ENCODE results near the gene F10. TPM values are rescaled to one million over a fixed set of nuclear protein-coding genes. Genes with fewer than 3 reads are reported as not detected.

Gene F10
- total and polyA plus RNA-seq, 4 donors = 2.5 to 18.8 (median 7.7) TPM

GRCh38 chr13:113124211-113124970 is 1.8 kb downstream of the F10 start:
- WGBS, 2 donors = 95 to 96% methylated on average over 19 of the region's 19 CpGs
- peaks cover 0 to 2% (median 0%) of the 10 kb centered on the region in 4 donors for H3K9me3 ChIP-seq (ENCODE audit: control insufficient read depth in 4 of 4, insufficient read depth in 3 of 4, low read length in 3 of 4)
- no peak overlapping the region for H3K27ac ChIP-seq (ENCODE audit: low read depth in 1 of 2, low read length in 1 of 2)
- peaks cover 0 to 2% (median 2%) of the 10 kb centered on the region in 3 donors for H3K27me3 ChIP-seq (ENCODE audit: control insufficient read depth in 3 of 3, insufficient read depth in 3 of 3, low read length in 2 of 3)
- H3K4me1 ChIP-seq (ENCODE audit: control insufficient read depth in 5 of 5, insufficient read depth in 5 of 5, low read length in 5 of 5) = peaks cover 0 to 25% (median 0%) of the 10 kb centered on the region in 5 donors
- no peak for TF ChIP-seq CTCF (IDR thresholded peaks at IDR 0.05; ENCODE audit: control extremely low read depth, extremely low read depth)
- no peak overlapping the region for H3K4me3 ChIP-seq
- ATAC-seq (ENCODE audit: insufficient read depth, low FRiP score) (no peak), DNase-seq (no peak)
- H3K9ac ChIP-seq (ENCODE audit: insufficient read depth in 1 of 2, low read length in 2 of 2) = no peak overlapping the region
- H3K36me3 ChIP-seq (ENCODE audit: control insufficient read depth in 4 of 4, insufficient read depth in 4 of 4, low read length in 4 of 4) = peaks cover 0 to 3% (median 0%) of the 10 kb centered on the region in 4 donors

- H3K4me3 ChIP-seq = no peak overlapping the region
- H3K9me3 ChIP-seq (ENCODE audit: control insufficient read depth in 4 of 4, insufficient read depth in 3 of 4, low read length in 3 of 4) = peaks cover 0 to 10% (median 0%) of the 10 kb centered on the region in 4 donors
- ATAC-seq (ENCODE audit: insufficient read depth, low FRiP score) (no peak), DNase-seq (peak in 1 of 3 donors; percentile 2)
- peaks cover 0 to 25% (median 0%) of the 10 kb centered on the region in 5 donors for H3K4me1 ChIP-seq (ENCODE audit: control insufficient read depth in 5 of 5, insufficient read depth in 5 of 5, low read length in 5 of 5)
- H3K36me3 ChIP-seq (ENCODE audit: control insufficient read depth in 4 of 4, insufficient read depth in 4 of 4, low read length in 4 of 4) = peaks cover 0 to 3% (median 1%) of the 10 kb centered on the region in 4 donors
- H3K9ac ChIP-seq (ENCODE audit: insufficient read depth in 1 of 2, low read length in 2 of 2) = no peak overlapping the region
- no peak for TF ChIP-seq CTCF (IDR thresholded peaks at IDR 0.05; ENCODE audit: control extremely low read depth, extremely low read depth)
- no peak overlapping the region for H3K27ac ChIP-seq (ENCODE audit: low read depth in 1 of 2, low read length in 1 of 2)
- 89 to 92% methylated on average over 19 of the region's 19 CpGs for WGBS, 2 donors
- no peaks in the 10 kb centered on the region for H3K27me3 ChIP-seq (ENCODE audit: control insufficient read depth in 3 of 3, insufficient read depth in 3 of 3, low read length in 2 of 3)
Measured at GRCh38 chr13:113125506-113126264, 3.1 kb downstream of the F10 start.

GRCh38 chr13:113126265-113127150 is 3.9 kb downstream of the F10 start:
- peak in 1 of 3 donors; percentile 7 for DNase-seq
- WGBS, 2 donors = 88 to 90% methylated on average over 18 of the region's 18 CpGs
- no peak for TF ChIP-seq CTCF (IDR thresholded peaks at IDR 0.05; ENCODE audit: control extremely low read depth, extremely low read depth)
- H3K4me3 ChIP-seq = no peak overlapping the region
- no peaks in the 10 kb centered on the region for H3K27me3 ChIP-seq (ENCODE audit: control insufficient read depth in 3 of 3, insufficient read depth in 3 of 3, low read length in 2 of 3)
- peaks cover 0 to 3% (median 2%) of the 10 kb centered on the region in 4 donors for H3K36me3 ChIP-seq (ENCODE audit: control insufficient read depth in 4 of 4, insufficient read depth in 4 of 4, low read length in 4 of 4)
- no peak overlapping the region for H3K27ac ChIP-seq (ENCODE audit: low read depth in 1 of 2, low read length in 1 of 2)
- H3K9ac ChIP-seq (ENCODE audit: insufficient read depth in 1 of 2, low read length in 2 of 2) = no peak overlapping the region
- ATAC-seq (ENCODE audit: insufficient read depth, low FRiP score) = no peak
- peaks cover 0 to 10% (median 0%) of the 10 kb centered on the region in 4 donors for H3K9me3 ChIP-seq (ENCODE audit: control insufficient read depth in 4 of 4, insufficient read depth in 3 of 4, low read length in 3 of 4)
- peaks cover 0 to 24% (median 0%) of the 10 kb centered on the region in 5 donors for H3K4me1 ChIP-seq (ENCODE audit: control insufficient read depth in 5 of 5, insufficient read depth in 5 of 5, low read length in 5 of 5)

All from lung (tissue), 12 donors.